ENCODE results near the gene CEACAM7. TPM values are rescaled to one million over a fixed set of nuclear protein-coding genes. Genes with fewer than 3 reads are reported as not detected.

Gene CEACAM7
- total RNA-seq, 4 donors from 2014 or later, result 0.96 to 5.6 TPM; not detected in 2

- TF ChIP-seq POLR2AphosphoS5 (IDR thresholded peaks at IDR 0.05) (no peak), POLR2A (IDR thresholded peaks at IDR 0.05) (no peak), CTCF (IDR thresholded peaks at IDR 0.05) (no peak), EP300 (IDR thresholded peaks at IDR 0.05) (no peak)
- Histone ChIP-seq H3K4me1 (no peaks in the 10 kb centered on the region), H3K4me3 (no peak within 1 kb of the TSS), H3K9me3 (no peaks in the 10 kb centered on the region), H3K27ac (no peak within 1 kb of the TSS), H3K36me3 (no peaks in the 10 kb centered on the region), H3K27me3 (peaks cover 57% of the 10 kb centered on the region)
- WGBS, 2 donors (ENCODE audit: low coverage in 1 of 2), result 10 to 55% methylated on average over 2 to 3 of the region's 4 CpGs
- ATAC-seq, result no peak
Observed at GRCh38 chr19:41708481-41708880, 20.4 kb upstream of the CEACAM7 start, which contains the start of gene CEACAM5. TSS of gene CEACAM5 (plus strand) at chr19:41708626. CDS start at chr19:41708732, 106 bp downstream.

GRCh38 chr19:41707871-41708371 lies 19.9 kb upstream of the CEACAM7 start:
- no peaks in the 10 kb centered on the region for H3K36me3 ChIP-seq
- no peaks in the 10 kb centered on the region for H3K9me3 ChIP-seq
- ATAC-seq, result no peak
- H3K27me3 ChIP-seq, result peaks cover 54% of the 10 kb centered on the region
- TF ChIP-seq CTCF (IDR thresholded peaks at IDR 0.05), result no peak
- TF ChIP-seq POLR2A (IDR thresholded peaks at IDR 0.05), result no peak
- no peak for TF ChIP-seq POLR2AphosphoS5 (IDR thresholded peaks at IDR 0.05)
- no peak for TF ChIP-seq EP300 (IDR thresholded peaks at IDR 0.05)
- no peaks in the 10 kb centered on the region for H3K4me1 ChIP-seq
- H3K4me3 ChIP-seq, result no peak overlapping the region
- no peak overlapping the region for H3K27ac ChIP-seq
- WGBS, 2 donors (ENCODE audit: low coverage in 1 of 2), result no CpG with 5 or more reads among the region's 5 CpGs

- WGBS, 2 donors (ENCODE audit: low coverage in 1 of 2), result 0 to 50% methylated on average over 1 of the region's 5 CpGs
- peaks cover 53% of the 10 kb centered on the region for H3K27me3 ChIP-seq
Observed at GRCh38 chr19:41707502-41707812, 19.4 kb upstream of the CEACAM7 start.

GRCh38 chr19:41706741-41707501 lies 18.9 kb upstream of the CEACAM7 start:
- peak overlapping the region in 1 of 2 donors; percentile 30 for H3K4me3 ChIP-seq
- TF ChIP-seq EP300 (IDR thresholded peaks at IDR 0.05) (no peak), POLR2AphosphoS5 (IDR thresholded peaks at IDR 0.05) (no peak), CTCF (IDR thresholded peaks at IDR 0.05) (peak in 3 of 4 experiments; percentile 4 to 71 (median 42))
- H3K27me3 ChIP-seq, result peaks cover 57% of the 10 kb centered on the region
- 33% methylated on average over 1 of the region's 26 CpGs; no CpG with 5 or more reads in 1 of the 2 donors for WGBS, 2 donors (ENCODE audit: low coverage in 1 of 2)
- H3K36me3 ChIP-seq, result no peaks in the 10 kb centered on the region
- ATAC-seq, result no peak
- H3K4me1 ChIP-seq, result no peaks in the 10 kb centered on the region
- no peaks in the 10 kb centered on the region for H3K9me3 ChIP-seq
- H3K27ac ChIP-seq, result no peak overlapping the region

More at GRCh38 chr19:41707502-41707812, 19.4 kb upstream of the CEACAM7 start:
- ATAC-seq, result no peak
- Histone ChIP-seq H3K4me1 (no peaks in the 10 kb centered on the region), H3K27ac (no peak overlapping the region), H3K4me3 (no peak overlapping the region), H3K9me3 (no peaks in the 10 kb centered on the region), H3K36me3 (no peaks in the 10 kb centered on the region)
- TF ChIP-seq POLR2A (IDR thresholded peaks at IDR 0.05), result no peak
- TF ChIP-seq EP300 (IDR thresholded peaks at IDR 0.05), result no peak
- TF ChIP-seq POLR2AphosphoS5 (IDR thresholded peaks at IDR 0.05), result no peak
- TF ChIP-seq CTCF (IDR thresholded peaks at IDR 0.05), result no peak

Measured in gastroesophageal sphincter (tissue), 4 donors.